Neural cell (in vitro differentiated cells): ENCODE results near the gene BMP7.

Source experiments
- EZH2 ChIP-seq: fragments of 200-600, 300-800 bp; shearing (Covaris generic), sonication (generic); IDR thresholded peaks from 2 replicates; pipeline ENCODE4 v1.6.1; 2014; ENCODE audit warnings: antibody characterized with exemption, low read length, borderline replicate concordance, mild to moderate bottlenecking; ENCODE audit not compliant: insufficient read depth, poor library complexity, severe bottlenecking
- POLR2AphosphoS5 ChIP-seq: IDR thresholded peaks from 2 replicates; pipeline ENCODE4 v1.6.1; 2012
- TF ChIP-seq, protein P1 (sequence below): fragments of 450-650 bp; IDR thresholded peaks from 2 replicates; pipeline ENCODE4 v1.5.1; 2014; ENCODE audit warnings: antibody characterized with exemption, mild to moderate bottlenecking, moderate library complexity; ENCODE audit not compliant: poor library complexity, severe bottlenecking

DNA sequence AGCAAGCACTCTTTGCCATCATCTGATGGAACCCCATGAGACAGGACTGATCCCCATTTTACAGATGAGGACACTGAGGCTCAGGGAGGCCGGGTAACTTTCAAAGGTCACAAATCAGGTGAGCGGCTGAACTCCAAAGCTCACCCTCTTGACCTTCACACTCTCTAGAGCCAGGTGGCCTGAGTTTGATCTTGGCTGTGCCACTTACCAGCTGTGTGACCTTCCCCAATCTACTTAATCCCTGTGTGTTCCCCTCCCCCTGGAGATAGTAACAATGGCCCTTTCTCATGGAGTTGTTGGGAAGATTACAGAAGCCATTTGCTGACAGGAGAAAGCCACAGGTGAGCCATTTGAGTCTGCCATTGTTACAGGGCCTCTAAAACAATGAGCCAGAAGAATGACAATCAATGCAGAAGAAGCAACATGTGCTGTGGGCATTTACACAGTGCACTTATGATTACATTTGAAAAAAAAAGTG lies 34.5 kb downstream of the BMP7 start:
- TF ChIP-seq, protein P1, sequence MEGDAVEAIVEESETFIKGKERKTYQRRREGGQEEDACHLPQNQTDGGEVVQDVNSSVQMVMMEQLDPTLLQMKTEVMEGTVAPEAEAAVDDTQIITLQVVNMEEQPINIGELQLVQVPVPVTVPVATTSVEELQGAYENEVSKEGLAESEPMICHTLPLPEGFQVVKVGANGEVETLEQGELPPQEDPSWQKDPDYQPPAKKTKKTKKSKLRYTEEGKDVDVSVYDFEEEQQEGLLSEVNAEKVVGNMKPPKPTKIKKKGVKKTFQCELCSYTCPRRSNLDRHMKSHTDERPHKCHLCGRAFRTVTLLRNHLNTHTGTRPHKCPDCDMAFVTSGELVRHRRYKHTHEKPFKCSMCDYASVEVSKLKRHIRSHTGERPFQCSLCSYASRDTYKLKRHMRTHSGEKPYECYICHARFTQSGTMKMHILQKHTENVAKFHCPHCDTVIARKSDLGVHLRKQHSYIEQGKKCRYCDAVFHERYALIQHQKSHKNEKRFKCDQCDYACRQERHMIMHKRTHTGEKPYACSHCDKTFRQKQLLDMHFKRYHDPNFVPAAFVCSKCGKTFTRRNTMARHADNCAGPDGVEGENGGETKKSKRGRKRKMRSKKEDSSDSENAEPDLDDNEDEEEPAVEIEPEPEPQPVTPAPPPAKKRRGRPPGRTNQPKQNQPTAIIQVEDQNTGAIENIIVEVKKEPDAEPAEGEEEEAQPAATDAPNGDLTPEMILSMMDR = no peak
- TF ChIP-seq POLR2AphosphoS5 = no peak
- TF ChIP-seq EZH2 = no peak
